Stimulated activated CD4-positive, alpha-beta T cell treated with anti-CD3 and anti-CD28 coated beads, TNF-alpha, amount 100 ng/mL, for 1 hour (primary cell): ENCODE data around the gene RSPH3.
"Not testable (repeated sequence)": the region's sequence is repeated elsewhere in the genome, so short reads cannot be mapped to it uniquely, and the experiment has no call there.

Source experiments
- DNase-seq, 3 donors: peaks; one replicate each; pipeline ENCODE4 v3.0.0-alpha.2; 2020; ENCODE audit warnings: low read depth in 3 of 3, low spot score in 1 of 3

The RSPH3 gene

GRCh38 chr6:159030168-159030567, 30.2 kb upstream of the RSPH3 start:
- no peak for DNase-seq

GRCh38 chr6:159025224-159025623, 25.2 kb upstream of the RSPH3 start:
- not testable (repeated sequence) for DNase-seq

- DNase-seq: no peak
These were observed 23.9 kb upstream of the RSPH3 start for GRCh38 chr6:159023893-159024292.

GRCh38 chr6:159020011-159020410, 20.0 kb upstream of the RSPH3 start:
- DNase-seq: no peak

GRCh38 chr6:159017757-159018559, 18.0 kb upstream of the RSPH3 start:
- DNase-seq: no peak

- DNase-seq: no peak
These were observed 14.4 kb upstream of the RSPH3 start for GRCh38 chr6:159014406-159014805.

GRCh38 chr6:159013229-159013628, 13.2 kb upstream of the RSPH3 start:
- DNase-seq: no peak

- no peak for DNase-seq
These were observed 12.2 kb upstream of the RSPH3 start for GRCh38 chr6:159012201-159012600.

GRCh38 chr6:159010037-159010612, 10.1 kb upstream of the RSPH3 start:
- DNase-seq: not testable (repeated sequence)

- no peak for DNase-seq
These were observed 8.8 kb upstream of the RSPH3 start for GRCh38 chr6:159008656-159009288.

- DNase-seq: no peak
These were observed 7.5 kb upstream of the RSPH3 start for GRCh38 chr6:159007510-159007909.

GRCh38 chr6:159005436-159005835, 5.4 kb upstream of the RSPH3 start:
- DNase-seq: no peak

- DNase-seq: no peak
These were observed 4.6 kb upstream of the RSPH3 start for GRCh38 chr6:159004592-159004991.

- no peak for DNase-seq
These were observed 2.6 kb upstream of the RSPH3 start for GRCh38 chr6:159002432-159003155.

- no peak for DNase-seq
These were observed 792 bp downstream of the RSPH3 start for GRCh38 chr6:158999154-158999665.

GRCh38 chr6:158996856-158997255, 3.1 kb downstream of the RSPH3 start:
- no peak for DNase-seq

- no peak for DNase-seq
These were observed 6.4 kb downstream of the RSPH3 start for GRCh38 chr6:158993639-158994038.

GRCh38 chr6:158991017-158991723, 8.8 kb downstream of the RSPH3 start:
- DNase-seq: no peak

- not testable (repeated sequence) for DNase-seq
These were observed 10.3 kb downstream of the RSPH3 start for GRCh38 chr6:158989711-158990110.

GRCh38 chr6:158988477-158988876, 11.5 kb downstream of the RSPH3 start:
- DNase-seq: no peak

- DNase-seq: no peak
These were observed 12.3 kb downstream of the RSPH3 start for GRCh38 chr6:158987657-158988056.
